HG03565 (cell line): ENCODE results near the gene MAS1.
"Not testable (repeated sequence)": the region's sequence is repeated elsewhere in the genome, so short reads cannot be mapped to it uniquely, and the experiment has no call there.

Experiments used
- ATAC-seq: cut with Tn5 transposase; IDR thresholded peaks from one replicate; pipeline ENCODE4 v1.9.1; 2021; ENCODE audit warnings: mild to moderate bottlenecking, moderate library complexity; ENCODE audit not compliant: unreplicated experiment

The MAS1 gene

DNA sequence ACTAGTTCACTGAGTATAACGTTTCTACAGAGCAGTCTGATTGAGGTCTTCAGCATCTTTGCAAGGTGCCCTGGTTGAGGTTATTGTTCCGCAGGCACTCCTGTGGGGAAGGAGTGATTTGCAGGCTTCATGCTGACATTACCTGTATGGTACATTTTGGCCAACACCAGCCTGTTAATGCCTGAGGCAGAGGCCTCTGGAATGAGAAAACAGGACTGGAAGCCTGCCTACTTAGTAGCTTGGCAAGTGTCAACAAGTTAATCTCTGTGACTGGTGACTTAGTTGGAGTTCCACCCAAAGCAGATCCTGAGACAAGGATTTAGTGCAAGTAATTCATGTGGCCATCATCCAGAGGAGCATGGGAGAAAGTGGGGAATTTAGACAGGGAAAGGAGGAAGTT lies 24.6 kb downstream of the MAS1 start:
- ATAC-seq, result no peak

DNA sequence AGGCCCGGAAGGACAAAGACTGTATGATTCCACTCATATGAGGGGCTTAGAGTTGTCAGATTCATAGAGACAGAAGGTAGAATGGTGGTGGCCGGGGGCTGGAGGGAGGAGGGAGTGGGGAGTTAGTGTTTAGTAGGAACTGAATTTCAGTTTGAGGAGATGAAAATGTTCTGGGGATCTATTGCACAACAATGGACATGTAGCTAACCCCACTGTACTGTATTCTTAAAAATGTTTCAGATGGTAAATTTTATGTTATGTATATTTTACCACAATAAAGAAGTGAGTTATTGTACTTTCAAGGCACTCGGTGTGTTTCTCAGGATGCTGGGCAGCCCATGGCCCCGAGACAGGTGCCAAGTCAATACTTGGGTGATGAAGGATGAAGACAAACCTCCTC lies 25.4 kb downstream of the MAS1 start:
- no peak for ATAC-seq

DNA sequence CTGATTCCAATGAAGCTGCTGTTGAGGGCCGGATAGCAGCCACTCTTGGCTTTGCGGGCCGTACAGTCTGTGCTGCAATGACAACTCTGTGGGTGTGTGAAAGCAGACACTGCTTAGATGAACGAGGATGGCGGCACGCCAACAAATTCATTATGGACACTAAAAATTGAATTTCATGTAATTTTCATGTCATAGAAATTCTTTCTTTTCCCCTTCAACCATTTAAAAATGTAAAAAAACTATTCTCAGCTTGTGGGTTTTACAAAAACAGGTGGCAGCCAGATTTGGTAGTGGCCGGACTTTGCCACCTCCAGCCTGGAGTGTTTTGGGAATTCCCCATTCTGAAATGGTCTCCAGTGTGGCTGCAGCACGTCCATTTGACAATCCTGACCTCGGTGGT lies 26.0 kb downstream of the MAS1 start:
- ATAC-seq, result no peak

DNA sequence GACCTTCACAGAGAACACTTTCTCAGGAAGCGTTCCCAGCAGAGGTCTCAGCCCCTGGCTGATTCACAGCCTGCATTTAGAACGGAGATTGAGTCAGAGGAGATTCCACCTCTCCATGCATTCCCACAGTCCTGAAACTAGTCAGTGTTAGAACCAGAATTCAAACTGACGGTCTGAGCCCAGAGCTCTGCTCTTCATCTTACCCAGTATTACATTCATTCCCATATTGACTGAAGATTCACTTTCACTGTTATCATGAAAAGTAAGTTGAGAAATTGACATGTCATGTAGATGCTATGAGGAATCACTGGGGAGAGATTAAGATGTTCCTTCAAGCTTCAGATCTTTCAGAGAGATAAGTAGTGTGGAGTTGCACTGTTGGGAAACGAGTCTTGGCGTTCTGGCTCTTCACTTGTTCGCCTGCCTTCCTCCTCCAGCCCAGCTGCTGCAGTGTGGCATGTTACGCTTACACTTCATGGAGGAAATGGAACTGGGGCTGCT lies 28.3 kb downstream of the MAS1 start:
- no peak for ATAC-seq

DNA sequence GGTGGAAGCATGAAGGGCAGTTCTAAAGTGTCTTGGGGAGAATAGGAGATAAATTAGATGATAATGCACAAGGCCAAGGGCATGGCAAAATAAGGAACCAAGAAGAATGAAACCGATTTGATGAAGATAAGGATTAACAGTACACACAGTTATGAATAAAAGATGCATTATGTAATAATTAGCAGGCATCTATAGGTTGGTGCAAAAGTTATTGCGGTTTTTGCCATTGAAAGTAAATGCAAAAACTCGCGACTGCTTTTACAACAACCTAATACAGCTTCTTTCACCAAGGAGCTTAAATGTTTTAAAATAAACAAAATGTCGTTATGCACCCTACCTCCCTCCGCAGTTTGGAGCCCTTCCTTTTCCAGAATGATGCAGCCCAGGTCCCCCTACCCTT lies 29.0 kb downstream of the MAS1 start:
- no peak for ATAC-seq

DNA sequence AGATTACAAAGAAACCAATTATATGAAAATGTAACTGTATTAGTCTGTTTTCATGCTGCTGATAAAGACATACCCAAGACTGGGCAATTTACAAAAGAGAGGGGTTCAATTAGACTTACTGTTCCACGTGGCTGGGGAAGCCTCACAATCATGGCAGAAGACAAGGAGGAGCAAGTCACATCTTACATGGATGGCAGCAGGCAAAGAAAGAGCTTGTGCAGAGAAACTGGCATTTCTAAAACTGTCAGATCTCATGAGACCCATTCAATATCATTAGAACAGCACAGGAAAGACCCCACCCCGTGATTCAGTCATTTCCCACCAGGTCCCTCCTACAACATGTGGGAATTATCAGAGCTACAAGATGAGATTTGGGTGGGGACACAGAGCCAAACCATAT lies 33.4 kb downstream of the MAS1 start:
- not testable (repeated sequence) for ATAC-seq

DNA sequence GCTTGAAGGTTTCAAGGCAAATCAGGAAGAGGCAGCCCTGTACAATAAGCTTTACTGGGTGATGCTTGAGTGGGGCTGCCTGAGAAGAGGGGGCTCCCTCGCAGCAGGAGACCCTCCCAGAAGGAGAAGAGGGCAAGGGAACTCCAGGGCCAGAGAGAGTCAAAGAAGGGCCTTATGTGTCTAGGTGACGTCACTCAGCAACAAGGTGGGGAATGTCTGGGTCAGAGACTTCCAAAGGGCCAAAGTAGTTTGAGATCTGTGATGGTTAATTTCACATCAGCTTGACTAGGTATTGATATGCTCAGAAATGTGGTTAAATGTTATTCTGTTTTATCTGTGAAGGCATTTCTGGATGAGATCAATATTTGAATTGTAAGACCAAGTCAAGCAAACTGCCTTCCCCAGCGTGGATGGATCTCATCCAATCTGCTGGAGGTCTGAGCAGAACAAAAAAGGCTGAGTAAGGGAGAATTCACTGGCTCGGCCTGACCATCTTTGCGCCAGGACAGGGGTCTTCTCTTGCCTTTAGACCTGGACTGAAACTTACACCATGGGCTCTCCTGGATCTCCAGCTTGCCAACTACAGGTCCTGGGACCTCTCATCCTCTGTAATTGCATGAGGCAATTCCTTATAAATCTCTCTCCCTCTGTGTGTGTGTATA lies 35.9 kb downstream of the MAS1 start:
- ATAC-seq, result no peak

DNA sequence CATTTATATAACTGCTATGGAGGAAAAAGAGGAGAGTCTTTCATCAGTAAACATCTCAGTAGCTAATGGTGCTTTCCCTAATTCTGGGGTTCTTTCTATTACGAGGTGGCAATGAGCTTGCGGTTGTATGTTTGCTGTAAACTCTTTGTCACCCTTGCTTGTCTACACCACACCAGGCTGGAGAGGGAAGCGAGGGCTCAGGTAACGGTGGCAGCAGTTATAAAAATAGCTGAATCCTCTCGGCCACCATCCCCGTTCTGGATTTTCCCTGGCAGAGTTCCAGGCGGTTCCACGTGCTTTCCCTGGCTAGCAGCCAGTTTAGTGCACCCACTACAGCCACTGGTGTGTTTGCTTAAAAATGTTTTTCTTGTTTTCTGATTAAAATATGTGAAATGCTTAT lies 39.0 kb downstream of the MAS1 start:
- ATAC-seq, result peak; percentile 28

DNA sequence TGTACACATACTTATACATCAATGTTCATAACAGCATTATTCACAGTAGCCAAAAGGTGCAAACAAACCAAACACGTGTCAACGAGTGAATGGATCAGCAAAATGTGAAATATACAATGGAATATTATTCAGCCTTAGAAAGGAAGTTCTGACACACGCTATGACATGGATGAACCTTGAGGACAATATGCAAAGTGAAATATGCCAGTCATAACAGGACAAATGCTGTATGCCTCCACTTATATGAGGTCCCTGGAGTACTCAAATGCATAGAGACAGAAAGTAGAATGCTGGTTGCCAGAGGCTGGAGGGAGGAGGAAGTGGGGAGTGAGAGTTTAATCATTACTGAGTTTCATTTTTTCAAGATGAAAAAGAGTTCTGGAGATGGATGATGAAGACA lies 40.3 kb downstream of the MAS1 start:
- peak; percentile 92 for ATAC-seq

DNA sequence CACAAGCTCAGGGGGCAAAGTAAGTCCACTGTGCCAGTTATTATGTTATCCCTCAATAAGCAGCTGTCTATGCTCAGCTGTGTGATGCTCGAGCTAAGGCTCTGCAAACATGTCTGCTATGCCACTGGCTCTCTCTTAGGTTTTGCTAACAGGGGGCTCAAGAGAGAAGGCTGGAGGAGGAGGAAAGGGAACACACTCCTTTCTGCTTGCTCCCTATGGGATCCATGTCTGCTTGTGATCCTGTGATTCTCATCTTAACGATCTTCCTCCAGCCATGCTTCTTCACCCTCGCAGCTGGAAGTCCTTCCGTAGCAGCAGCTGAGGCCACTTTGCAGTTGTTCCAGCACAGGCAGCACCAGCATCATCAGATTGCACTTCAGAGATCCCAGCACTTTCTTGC lies 41.1 kb downstream of the MAS1 start:
- no peak for ATAC-seq

DNA sequence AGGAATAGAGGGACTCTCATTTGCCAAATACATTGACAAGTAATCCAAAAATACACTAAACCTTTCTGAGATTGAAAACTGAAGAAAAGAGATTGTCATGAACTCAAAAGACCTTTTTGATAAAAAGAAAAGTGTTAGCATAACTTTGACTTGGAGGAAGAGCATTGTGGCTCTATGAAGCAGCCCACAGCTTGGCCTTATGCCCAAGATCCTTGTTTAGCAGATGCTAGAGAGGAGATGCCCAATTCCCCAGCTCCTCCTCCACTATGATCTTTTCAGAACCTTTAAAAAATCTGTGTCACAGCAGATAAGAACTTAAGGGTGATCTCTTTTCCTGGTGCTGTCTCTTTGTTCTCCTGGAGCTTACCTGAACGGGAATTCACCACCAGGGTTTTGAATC lies 42.3 kb downstream of the MAS1 start:
- no peak for ATAC-seq

DNA sequence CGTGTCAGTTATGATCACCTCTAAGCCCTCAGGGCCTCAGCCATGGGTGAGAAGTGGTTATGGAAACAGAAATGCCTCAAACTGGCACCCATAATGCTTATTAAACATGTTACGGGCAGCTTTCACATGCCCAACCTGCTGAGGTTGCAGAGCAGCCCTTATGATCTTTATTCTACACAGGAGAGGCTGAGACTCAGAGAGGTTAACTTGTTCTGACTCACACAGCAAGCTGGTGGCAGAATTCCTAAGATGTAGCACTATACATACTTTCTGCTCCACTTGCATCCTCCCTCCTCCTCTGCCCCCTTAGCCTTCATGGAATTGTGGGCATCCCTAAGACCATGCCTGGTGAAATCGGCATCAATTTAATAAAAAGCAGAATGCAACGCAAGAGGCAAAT lies 43.4 kb downstream of the MAS1 start:
- no peak for ATAC-seq

DNA sequence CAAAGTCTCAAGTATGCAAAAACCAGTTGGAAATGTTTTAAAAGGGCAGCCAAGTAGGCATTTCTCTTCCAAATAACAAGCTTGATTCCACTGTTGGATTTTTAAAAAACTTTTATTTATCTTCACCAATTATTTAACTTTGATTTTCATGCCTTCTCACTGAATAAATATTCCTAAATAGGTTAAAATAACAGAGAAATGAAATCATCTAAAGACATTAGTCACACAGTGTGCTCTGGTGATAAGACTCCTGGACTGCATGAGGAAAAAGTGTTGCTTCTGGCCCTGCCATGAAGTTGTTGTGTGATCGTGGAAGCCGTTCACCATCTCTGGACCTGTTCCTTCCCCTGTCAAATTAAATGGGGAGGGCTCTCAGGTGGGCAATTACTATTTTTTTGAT lies 44.3 kb downstream of the MAS1 start:
- ATAC-seq, result no peak

DNA sequence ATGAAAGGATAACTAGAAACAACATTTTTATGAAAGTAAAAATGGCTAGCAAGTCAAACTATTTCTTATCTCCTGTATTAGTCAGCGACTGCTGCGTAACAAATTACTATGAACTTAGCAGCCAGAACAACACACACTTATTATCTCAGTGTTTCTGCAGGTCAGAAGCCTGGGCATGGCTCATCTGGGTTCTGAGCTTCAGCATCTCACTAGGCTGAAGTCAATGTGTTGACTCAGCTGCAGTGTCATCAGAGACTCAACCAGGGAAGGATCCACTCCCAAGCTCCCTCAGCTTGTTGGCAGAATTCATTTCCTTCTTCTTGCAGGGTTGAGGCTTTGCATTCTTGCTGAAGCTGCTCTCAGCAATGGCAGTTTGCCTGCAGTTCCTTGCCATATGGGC lies 44.8 kb downstream of the MAS1 start:
- no peak for ATAC-seq

DNA sequence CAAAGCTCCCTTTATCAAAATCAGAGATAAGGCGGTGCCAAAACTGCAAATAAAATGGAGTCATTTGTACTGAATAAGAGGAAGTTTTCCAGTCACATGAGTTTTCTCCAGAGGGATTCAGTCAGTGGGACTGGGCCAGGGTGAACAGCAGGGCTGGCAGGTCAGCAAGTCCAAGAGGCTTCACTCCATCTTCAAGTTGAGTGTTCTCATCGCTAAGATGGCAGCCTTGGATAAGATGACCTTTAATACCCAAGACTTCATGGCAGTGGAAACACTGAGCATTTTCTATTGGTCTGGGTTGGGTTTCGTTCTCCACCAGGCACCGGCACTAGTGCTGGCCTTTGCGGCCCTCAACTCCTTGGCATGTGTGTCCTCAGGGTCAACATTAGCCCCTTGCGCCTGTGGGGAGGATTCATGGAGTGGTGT lies 48.8 kb downstream of the MAS1 start:
- ATAC-seq, result no peak
